Measurements from ENCODE around the gene IL16.
"Not testable (repeated sequence)": the region's sequence is repeated elsewhere in the genome, so short reads cannot be mapped to it uniquely, and the experiment has no call there.

Gene IL16

GRCh38 chr15:81337241-81337640, 140.6 kb downstream of the IL16 start:
- no peak for DNase-seq
- Mint-ChIP-seq H3K27me3 (peaks cover 5 to 12% of the 10 kb centered on the region in 2 donors), H3K9me3 (no peaks in the 10 kb centered on the region), H3K4me3 (no peak overlapping the region), H3K4me1 (ENCODE audit: low read depth in 2 of 2) (peaks cover 0 to 4% of the 10 kb centered on the region in 2 donors), H3K36me3 (ENCODE audit: insufficient read depth) (no peaks in the 10 kb centered on the region), H3K27ac (no peak overlapping the region)
- ATAC-seq (replicated peaks): no peak

- no peak overlapping the region for H3K4me3 Mint-ChIP-seq
- no peaks in the 10 kb centered on the region for H3K9me3 Mint-ChIP-seq
- H3K36me3 Mint-ChIP-seq (ENCODE audit: insufficient read depth): no peaks in the 10 kb centered on the region
- no peak for ATAC-seq (replicated peaks)
- H3K27ac Mint-ChIP-seq: no peak overlapping the region
- peaks cover 0 to 4% of the 10 kb centered on the region in 2 donors for H3K4me1 Mint-ChIP-seq (ENCODE audit: low read depth in 2 of 2)
- DNase-seq: no peak
- H3K27me3 Mint-ChIP-seq: peaks cover 5 to 12% of the 10 kb centered on the region in 2 donors
These were observed 141.1 kb downstream of the IL16 start for GRCh38 chr15:81337713-81338157.

GRCh38 chr15:81338170-81339007, 141.7 kb downstream of the IL16 start:
- H3K4me3 Mint-ChIP-seq: no peak overlapping the region
- peaks cover 0 to 4% of the 10 kb centered on the region in 2 donors for H3K4me1 Mint-ChIP-seq (ENCODE audit: low read depth in 2 of 2)
- DNase-seq (no peak), ATAC-seq (replicated peaks) (no peak)
- no peaks in the 10 kb centered on the region for H3K36me3 Mint-ChIP-seq (ENCODE audit: insufficient read depth)
- peaks cover 5 to 13% of the 10 kb centered on the region in 2 donors for H3K27me3 Mint-ChIP-seq
- H3K9me3 Mint-ChIP-seq: no peaks in the 10 kb centered on the region
- no peak overlapping the region for H3K27ac Mint-ChIP-seq

- no peak for ATAC-seq (replicated peaks)
- H3K36me3 Mint-ChIP-seq (ENCODE audit: insufficient read depth): no peaks in the 10 kb centered on the region
- peak overlapping the region in 1 of 2 donors; percentile 69 for H3K27ac Mint-ChIP-seq
- no peak overlapping the region for H3K4me3 Mint-ChIP-seq
- H3K27me3 Mint-ChIP-seq: peaks cover 12 to 23% of the 10 kb centered on the region in 2 donors
- no peak for DNase-seq
- H3K4me1 Mint-ChIP-seq (ENCODE audit: low read depth in 2 of 2): peaks cover 0 to 4% of the 10 kb centered on the region in 2 donors
- H3K9me3 Mint-ChIP-seq: no peaks in the 10 kb centered on the region
These were observed 142.6 kb downstream of the IL16 start for GRCh38 chr15:81339321-81339720.

GRCh38 chr15:81339851-81340250, 143.2 kb downstream of the IL16 start:
- Mint-ChIP-seq H3K36me3 (ENCODE audit: insufficient read depth) (no peaks in the 10 kb centered on the region), H3K27me3 (peaks cover 12 to 23% of the 10 kb centered on the region in 2 donors), H3K9me3 (no peaks in the 10 kb centered on the region), H3K4me1 (ENCODE audit: low read depth in 2 of 2) (peaks cover 0 to 4% of the 10 kb centered on the region in 2 donors), H3K4me3 (no peak overlapping the region), H3K27ac (peak overlapping the region; percentile 38 to 69)
- DNase-seq: no peak
- no peak for ATAC-seq (replicated peaks)

- Mint-ChIP-seq H3K9me3 (no peaks in the 10 kb centered on the region), H3K27me3 (peaks cover 12 to 30% of the 10 kb centered on the region in 2 donors), H3K27ac (no peak overlapping the region), H3K4me3 (no peak overlapping the region), H3K36me3 (ENCODE audit: insufficient read depth) (no peaks in the 10 kb centered on the region), H3K4me1 (ENCODE audit: low read depth in 2 of 2) (peaks cover 0 to 4% of the 10 kb centered on the region in 2 donors)
- DNase-seq (no peak), ATAC-seq (replicated peaks) (no peak)
These were observed 144.7 kb downstream of the IL16 start for GRCh38 chr15:81341351-81341750.

GRCh38 chr15:81343371-81343770, 146.7 kb downstream of the IL16 start:
- Mint-ChIP-seq H3K4me1 (ENCODE audit: low read depth in 2 of 2) (peaks cover 0 to 3% of the 10 kb centered on the region in 2 donors), H3K27me3 (peaks cover 18 to 32% of the 10 kb centered on the region in 2 donors), H3K27ac (no peak overlapping the region), H3K9me3 (no peaks in the 10 kb centered on the region), H3K4me3 (no peak overlapping the region), H3K36me3 (ENCODE audit: insufficient read depth) (no peaks in the 10 kb centered on the region)
- ATAC-seq (replicated peaks) (no peak), DNase-seq (no peak)

- no peak for ATAC-seq (replicated peaks)
- peaks cover 0 to 3% of the 10 kb centered on the region in 2 donors for H3K4me1 Mint-ChIP-seq (ENCODE audit: low read depth in 2 of 2)
- no peak overlapping the region for H3K4me3 Mint-ChIP-seq
- no peak overlapping the region for H3K27ac Mint-ChIP-seq
- H3K36me3 Mint-ChIP-seq (ENCODE audit: insufficient read depth): peaks cover 3% of the 10 kb centered on the region
- no peak for DNase-seq
- H3K9me3 Mint-ChIP-seq: no peaks in the 10 kb centered on the region
- peaks cover 18 to 37% of the 10 kb centered on the region in 2 donors for H3K27me3 Mint-ChIP-seq
These were observed 149.9 kb downstream of the IL16 start for GRCh38 chr15:81346611-81347010.

GRCh38 chr15:81347910-81348309, 151.2 kb downstream of the IL16 start:
- DNase-seq: no peak
- Mint-ChIP-seq H3K27me3 (peaks cover 23 to 42% of the 10 kb centered on the region in 2 donors), H3K9me3 (no peaks in the 10 kb centered on the region), H3K4me1 (ENCODE audit: low read depth in 2 of 2) (peaks cover 0 to 3% of the 10 kb centered on the region in 2 donors), H3K4me3 (no peak overlapping the region), H3K36me3 (ENCODE audit: insufficient read depth) (peaks cover 3% of the 10 kb centered on the region), H3K27ac (no peak overlapping the region)
- ATAC-seq (replicated peaks): no peak

GRCh38 chr15:81348691-81349090, 152.0 kb downstream of the IL16 start:
- H3K27ac Mint-ChIP-seq; H3K4me1 Mint-ChIP-seq (ENCODE audit: low read depth in 2 of 2); DNase-seq; H3K36me3 Mint-ChIP-seq (ENCODE audit: insufficient read depth); H3K4me3 Mint-ChIP-seq; H3K9me3 Mint-ChIP-seq; ATAC-seq (replicated peaks): not testable (repeated sequence)
- peaks cover 20 to 38% of the 10 kb centered on the region in 2 donors for H3K27me3 Mint-ChIP-seq

- Mint-ChIP-seq H3K4me3 (no peak overlapping the region), H3K27me3 (peaks cover 16 to 32% of the 10 kb centered on the region in 2 donors), H3K9me3 (no peaks in the 10 kb centered on the region), H3K4me1 (ENCODE audit: low read depth in 2 of 2) (peaks cover 0 to 3% of the 10 kb centered on the region in 2 donors), H3K27ac (no peak overlapping the region), H3K36me3 (ENCODE audit: insufficient read depth) (peaks cover 3% of the 10 kb centered on the region)
- no peak for ATAC-seq (replicated peaks)
- DNase-seq: no peak
These were observed 152.6 kb downstream of the IL16 start for GRCh38 chr15:81349271-81349670.

GRCh38 chr15:81351651-81352050, 155.0 kb downstream of the IL16 start:
- H3K27ac Mint-ChIP-seq: no peak overlapping the region
- H3K27me3 Mint-ChIP-seq: peaks cover 16 to 26% of the 10 kb centered on the region in 2 donors
- H3K4me1 Mint-ChIP-seq (ENCODE audit: low read depth in 2 of 2): peaks cover 0 to 3% of the 10 kb centered on the region in 2 donors
- ATAC-seq (replicated peaks) (no peak), DNase-seq (no peak)
- no peak overlapping the region for H3K4me3 Mint-ChIP-seq
- no peaks in the 10 kb centered on the region for H3K9me3 Mint-ChIP-seq
- peaks cover 3% of the 10 kb centered on the region for H3K36me3 Mint-ChIP-seq (ENCODE audit: insufficient read depth)

GRCh38 chr15:81356252-81356651, 159.6 kb downstream of the IL16 start:
- H3K9me3 Mint-ChIP-seq: no peaks in the 10 kb centered on the region
- H3K4me3 Mint-ChIP-seq: no peak overlapping the region
- H3K27me3 Mint-ChIP-seq: peaks cover 21 to 38% of the 10 kb centered on the region in 2 donors
- no peaks in the 10 kb centered on the region for H3K36me3 Mint-ChIP-seq (ENCODE audit: insufficient read depth)
- H3K4me1 Mint-ChIP-seq (ENCODE audit: low read depth in 2 of 2): no peaks in the 10 kb centered on the region
- no peak for ATAC-seq (replicated peaks)
- H3K27ac Mint-ChIP-seq: no peak overlapping the region
- DNase-seq: no peak

- H3K36me3 Mint-ChIP-seq (ENCODE audit: insufficient read depth): no peaks in the 10 kb centered on the region
- no peak overlapping the region for H3K27ac Mint-ChIP-seq
- H3K4me3 Mint-ChIP-seq: no peak overlapping the region
- no peak for DNase-seq
- no peak for ATAC-seq (replicated peaks)
- H3K9me3 Mint-ChIP-seq: no peaks in the 10 kb centered on the region
- no peaks in the 10 kb centered on the region for H3K4me1 Mint-ChIP-seq (ENCODE audit: low read depth in 2 of 2)
- peaks cover 16 to 30% of the 10 kb centered on the region in 2 donors for H3K27me3 Mint-ChIP-seq
These were observed 160.6 kb downstream of the IL16 start for GRCh38 chr15:81357180-81357686.

Measured in effector memory CD8-positive, alpha-beta T cell (primary cell).